NCI-H510A (cell line): ENCODE results near the gene TMEM60.

ENCODE experiments used
- DNase-seq: peaks from one replicate; lab custom pipeline; 2025; lab: John Stamatoyannopoulos, UW

The TMEM60 gene

DNA sequence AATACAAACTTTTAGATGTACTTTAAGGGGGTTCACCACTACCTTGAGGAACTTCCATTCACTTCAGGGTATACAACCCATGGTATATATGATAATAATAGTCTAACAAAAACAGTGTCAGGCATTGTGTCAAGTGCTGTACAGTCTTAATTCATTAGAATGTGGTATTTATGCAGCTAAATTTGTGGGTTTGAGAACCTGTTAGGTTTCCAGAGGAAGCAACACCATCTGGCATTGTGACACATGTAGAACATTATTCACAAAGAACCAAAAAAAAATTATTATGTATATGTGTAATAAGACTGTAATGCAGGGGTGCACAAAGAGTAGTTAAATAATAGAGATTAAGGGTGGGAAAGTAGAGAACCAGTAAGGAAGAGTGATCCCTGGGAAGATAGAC, 26.3 kb downstream of the TMEM60 start:
- DNase-seq: no peak

DNA sequence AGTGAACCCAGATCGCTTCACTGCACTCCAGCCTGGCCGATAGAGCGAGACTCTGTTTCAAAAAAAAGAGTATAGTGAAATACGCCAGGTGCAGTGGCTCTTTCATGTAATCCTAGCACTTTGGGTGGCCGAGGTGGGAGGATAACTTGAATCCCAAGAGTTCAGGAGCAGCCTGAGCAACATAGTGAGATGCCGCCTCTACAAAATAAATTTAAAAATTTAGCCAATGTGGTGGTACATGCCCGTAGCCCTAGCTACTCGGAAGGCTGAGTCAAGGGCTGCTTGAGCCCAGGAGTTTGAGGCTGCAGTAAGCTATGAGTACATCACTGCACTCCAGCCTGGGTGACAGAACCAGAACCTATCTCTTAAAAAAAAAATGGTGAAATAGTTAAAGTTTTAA, 27.9 kb downstream of the TMEM60 start:
- no peak for DNase-seq

DNA sequence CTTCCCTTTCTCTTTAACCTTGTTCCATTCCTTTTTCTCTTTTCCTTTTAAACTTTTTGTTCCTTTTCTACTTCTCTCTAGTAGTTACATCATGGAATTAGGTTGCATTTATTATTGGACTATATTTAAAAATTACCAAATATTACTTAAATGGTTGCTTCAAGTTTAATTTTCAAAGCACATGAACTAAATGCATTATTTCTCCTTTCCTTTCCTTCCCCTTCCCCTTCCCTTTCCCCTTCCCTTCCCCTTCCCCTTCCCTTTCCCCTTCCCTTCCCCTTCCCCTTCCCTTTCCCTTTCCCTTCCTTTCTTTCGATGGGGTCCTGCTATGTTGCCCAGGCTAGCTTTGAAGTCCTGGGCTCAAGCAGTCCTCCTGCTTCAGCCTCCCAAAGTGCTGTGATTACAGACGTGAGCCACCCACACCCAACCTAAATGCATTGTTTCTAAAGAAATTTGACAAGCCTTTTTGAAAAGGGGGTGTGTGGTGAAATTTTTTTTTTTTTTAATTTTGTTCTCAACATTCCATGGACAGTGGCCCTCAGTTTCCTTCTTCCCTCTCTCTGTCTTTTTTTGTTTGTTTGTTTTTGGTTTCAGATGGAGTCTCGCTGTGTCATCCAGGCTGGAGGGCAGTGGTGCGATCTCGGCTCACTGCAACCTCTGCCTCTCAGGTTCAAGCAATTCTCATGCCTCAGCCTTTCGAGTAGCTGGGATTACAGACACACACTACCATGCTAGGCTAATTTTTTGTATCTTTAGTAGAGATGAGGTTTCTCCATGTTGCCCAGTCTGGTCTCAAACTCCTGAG, 31.2 kb downstream of the TMEM60 start:
- no peak for DNase-seq

DNA sequence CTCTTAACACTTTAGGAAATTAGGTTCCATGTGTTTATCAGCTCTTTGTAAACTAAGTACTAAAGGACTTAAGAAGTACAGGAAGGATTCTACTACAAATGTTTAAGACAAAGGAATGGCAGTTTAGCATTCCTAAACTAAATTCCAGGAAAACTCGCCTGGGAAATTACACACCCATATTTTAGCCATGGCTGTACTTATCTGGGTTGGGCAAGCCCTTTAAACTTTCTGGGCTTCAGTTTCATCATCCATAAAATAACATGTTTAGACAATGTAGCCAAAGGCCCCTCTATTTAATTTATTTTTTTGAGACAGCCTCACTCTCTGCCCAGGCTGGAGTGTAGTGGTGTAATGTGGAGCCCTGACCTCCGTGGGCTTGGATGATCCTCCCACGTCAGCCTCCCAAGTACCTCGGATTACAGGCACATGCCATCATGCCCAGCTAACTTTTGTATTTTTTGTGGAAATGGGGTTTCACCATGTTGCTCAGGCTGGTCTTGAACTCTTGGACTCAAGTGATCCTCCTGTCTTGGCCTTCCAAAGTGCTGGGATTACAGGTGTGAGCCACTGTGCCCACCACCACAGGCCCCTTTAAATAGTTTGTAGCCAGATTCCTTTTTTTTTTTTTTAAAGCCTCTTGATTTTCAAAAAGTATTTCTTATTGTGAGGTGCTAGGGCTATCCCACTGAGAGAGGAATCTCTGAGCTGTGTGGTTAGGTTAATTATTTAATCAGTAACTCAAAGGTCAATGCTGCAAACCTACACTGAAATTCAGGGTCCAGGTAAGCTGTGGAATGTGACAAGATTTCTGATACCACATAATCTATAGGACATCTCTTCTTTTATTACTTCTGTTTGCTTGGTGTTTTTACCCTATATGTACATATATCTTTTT, 32.1 kb downstream of the TMEM60 start:
- DNase-seq: no peak

DNA sequence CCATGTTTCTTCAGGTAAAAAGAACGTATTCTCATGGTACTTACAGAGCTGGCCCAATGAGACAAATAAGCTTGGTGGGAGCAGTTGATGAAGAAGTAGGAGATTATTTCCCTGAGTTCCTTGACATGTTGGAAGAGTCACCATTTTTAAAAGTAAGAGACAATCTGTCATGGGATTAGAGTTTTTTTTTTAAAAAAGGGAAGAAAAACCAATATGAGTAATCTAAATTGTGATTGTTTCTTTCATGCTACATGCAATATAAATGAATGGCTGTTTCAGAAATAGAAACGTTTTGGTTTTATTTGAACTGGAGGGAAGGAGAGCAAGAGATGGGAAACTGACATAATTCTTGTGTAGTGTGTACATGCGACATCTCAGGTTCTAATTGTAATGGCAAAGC, 32.8 kb downstream of the TMEM60 start:
- no peak for DNase-seq

DNA sequence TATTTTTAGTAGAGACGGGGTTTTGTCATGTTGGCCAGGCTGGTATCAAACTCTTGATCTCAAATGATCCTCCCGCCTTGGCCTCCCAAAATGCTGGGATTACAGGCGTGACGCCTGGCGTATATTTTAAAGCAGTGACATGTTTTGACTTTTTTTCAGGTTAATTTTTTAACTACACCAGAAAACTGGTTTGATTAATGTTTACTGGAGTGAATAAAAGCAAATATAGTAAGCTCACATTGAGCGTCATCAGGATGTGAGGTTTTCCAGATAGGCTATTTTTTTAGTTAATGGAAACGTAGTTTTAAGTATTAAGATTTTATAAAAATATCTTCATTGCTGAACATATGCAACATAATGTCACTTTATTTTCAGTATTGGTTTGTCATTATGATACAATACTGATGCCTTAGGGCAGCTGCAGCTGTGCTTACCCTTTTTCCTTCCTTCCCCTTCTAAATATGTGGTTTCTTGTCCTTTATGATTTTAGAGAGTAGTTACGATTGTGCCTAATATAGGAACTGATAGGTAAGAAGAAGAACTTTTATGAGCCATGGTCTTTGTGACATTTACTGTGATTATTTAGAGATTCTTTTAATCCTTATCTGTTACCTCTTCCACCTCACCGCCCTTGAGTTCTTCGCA, 37.3 kb downstream of the TMEM60 start:
- DNase-seq: no peak

DNA sequence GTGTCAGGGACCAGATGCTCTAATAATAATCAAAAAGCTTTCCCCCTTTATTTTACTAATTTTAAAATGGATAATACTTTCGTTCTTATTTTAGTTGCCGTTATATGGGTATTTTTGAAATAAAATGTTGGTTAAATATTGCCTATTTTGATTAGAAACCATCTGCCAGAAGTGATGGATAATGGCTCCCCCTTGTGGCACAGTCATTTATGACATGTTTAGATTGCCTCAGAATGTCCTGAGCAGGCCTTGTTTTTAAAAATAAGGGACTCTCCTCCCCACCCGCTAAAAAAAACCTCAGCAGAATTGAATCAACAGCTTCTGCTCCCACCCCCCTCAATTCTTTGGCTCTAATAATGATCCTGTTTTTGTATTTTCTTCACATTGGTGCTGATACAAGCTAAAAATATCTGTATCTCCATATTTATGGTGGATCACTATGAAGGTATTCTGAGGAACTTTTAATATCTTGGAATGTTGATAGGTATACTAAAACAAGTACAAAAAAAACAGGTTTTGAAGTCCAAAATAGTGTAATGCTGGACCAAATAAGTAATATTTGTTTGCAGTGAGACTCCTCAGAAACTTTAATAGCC, 38.8 kb downstream of the TMEM60 start:
- DNase-seq: no peak

DNA sequence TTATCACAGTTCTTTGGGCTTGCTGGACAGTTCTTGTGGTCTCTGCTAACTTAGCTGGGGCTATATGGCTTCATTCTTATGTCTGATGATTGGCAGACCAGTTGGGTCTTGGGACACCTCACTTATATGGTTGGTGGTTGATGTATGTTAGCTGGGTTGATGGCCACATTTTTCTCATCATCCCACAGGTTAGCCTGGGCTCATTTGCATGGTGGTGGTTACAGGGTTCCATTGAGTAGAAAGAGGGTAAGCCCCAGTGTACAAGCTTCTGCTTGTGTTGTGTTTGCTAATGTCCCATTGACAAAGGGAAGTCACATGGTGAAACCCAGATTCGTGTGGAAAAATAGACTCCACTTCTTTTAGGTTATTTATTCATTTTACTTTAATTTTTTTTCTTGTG, 40.6 kb downstream of the TMEM60 start:
- DNase-seq: no peak

DNA sequence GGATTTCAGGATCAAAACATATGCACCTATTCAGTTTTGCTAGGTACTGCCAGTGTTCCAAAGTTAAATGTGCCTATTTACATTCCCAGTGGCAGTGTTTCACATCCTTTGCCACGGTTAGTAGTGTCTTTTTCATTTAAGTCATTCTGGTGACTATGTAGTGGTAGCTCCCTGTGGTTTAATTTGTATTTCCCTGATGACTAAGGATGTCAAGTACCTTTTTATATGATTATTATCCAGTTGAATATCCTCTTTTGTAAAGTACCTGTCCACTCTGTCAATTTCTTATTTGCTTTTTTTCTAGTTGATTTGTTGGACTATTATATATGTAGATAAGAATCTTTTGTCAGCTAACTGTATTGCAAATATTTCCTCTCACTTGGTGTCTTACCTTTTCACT, 45.1 kb downstream of the TMEM60 start:
- DNase-seq: no peak

DNA sequence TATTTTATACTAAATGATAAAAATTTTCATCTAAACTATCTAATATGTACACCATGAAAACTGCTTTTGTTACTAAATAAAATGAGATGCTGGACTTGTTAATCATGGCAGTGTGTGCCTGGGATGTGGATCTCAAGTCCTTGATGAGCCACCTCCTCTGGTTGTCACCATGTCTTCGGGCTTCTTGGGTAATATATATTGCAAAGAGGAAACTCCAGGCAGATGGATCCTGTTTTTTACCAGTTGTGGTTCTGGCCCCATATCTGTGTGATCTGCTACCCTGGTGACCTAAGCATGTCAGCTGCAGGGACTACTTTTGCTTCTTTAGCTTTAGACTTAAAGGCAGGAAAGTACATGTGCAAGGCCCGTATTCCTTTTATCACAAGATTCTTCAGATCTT, 46.2 kb downstream of the TMEM60 start:
- no peak for DNase-seq

DNA sequence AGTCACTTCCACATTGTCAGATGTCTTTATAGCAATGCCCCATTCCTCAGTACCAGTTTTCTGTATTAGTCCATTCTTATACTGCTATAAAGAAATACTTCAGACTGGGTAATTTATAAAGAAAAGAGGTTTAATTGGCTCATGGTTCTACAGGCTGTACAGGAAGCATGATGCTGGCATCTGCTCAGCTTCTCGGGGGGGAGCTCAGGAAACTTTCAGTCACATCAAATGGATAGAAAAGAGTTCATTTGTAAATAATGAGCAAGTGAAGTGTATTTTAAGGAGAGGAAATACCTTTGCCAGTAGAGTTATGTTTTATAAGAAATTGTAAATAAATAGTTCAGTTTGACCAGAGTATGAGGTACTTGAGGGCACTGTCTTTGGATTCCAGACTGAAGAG, 50.5 kb downstream of the TMEM60 start:
- DNase-seq: no peak

DNA sequence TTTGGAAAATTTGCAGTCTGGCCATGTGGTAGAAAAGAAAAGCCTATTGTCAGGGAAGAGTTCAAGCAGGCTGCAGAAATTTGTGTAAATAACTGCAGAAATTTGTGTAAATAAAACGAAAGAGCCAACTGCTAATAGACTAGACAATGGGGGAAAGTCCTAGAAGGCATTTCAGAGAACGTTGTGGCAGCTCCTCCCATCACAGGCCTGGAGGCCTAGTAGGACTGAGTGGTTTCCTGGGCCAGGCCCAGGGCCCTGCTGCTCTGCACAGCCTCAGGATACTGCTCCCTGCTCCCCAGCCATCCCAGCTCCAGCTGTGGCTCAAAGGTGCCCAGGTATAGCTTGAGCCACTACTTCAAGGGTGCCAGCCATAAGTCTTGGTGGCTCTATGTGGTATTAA, 51.1 kb downstream of the TMEM60 start:
- DNase-seq: no peak

DNA sequence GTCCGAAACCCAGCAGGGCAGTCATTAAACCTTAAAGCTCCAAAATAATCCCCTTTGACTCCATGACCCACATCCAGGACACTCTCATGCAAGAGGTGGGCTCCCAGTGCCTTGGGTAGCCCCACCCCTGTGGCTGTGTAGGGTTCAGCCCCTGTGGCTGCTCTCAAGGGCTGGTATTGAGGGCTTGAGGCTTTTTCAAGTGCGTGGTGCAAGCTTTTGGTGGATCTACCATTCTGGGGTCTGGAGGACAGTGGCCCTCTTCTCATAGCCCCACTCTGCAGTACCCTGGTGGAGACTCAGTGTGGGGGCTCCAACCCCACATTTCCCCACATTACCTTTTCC, 51.4 kb downstream of the TMEM60 start:
- DNase-seq: no peak

DNA sequence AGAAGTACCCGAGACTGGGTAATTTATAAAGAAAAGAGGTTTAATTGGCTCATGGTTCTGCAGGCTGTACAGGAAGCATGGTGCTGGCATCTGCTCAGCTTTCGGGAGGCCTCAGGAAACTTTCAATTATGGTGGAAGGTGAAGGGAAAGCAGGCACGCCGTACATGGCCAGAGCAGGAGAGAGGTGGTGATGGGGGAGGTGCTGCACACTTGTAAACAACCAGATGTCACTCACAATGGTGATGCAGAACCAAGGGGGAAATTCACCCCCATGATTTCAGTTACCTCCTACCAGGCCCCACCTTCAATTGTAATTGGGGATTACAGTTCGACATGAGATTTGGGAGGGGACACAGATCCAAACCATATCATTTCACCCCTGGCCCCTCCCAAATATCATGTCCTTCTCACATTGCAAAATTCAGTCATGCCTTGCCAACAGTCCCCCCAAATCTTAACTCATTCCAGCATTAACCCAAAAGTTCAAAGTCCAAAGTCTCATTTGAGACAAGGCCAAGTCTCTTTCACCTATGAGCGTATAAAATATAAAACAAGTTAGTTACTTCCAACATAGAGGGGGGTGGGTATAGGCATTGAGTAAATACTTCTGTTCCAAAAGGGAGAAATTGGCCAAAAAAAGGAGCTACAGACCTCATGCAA, 51.9 kb downstream of the TMEM60 start:
- DNase-seq: no peak

DNA sequence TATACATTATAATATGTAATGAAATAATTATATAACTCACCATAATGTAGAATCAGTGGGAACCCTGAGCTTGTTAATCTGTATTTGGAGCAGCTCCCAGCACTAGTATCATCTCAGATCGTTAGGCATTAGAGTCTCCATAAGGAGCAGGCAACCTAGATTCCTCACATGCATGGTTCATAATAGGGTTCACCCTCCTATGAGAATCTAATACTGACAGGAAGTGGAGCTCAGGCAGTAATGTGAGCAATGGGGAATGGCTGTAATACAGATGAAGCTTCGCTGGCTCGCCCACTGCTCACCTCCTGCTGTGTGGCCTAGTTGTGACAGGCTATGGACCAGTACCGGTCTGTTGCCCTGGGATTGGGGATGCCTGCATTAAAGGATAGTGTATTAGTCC, 52.5 kb downstream of the TMEM60 start:
- DNase-seq: no peak
